GM12878 (cell line): ENCODE data around the gene UST. TPM values are rescaled to one million over a fixed set of nuclear protein-coding genes. Genes with fewer than 3 reads are reported as not detected.

Source experiments
- BHLHE40 ChIP-seq, 2 experiments: fragments of 450-650 bp in 1 of 2; IDR thresholded peaks; 2 replicates each; pipeline ENCODE4 v1.6.1; 2011 to 2017; ENCODE audit warnings: low read depth in 2 of 2, borderline replicate concordance in 1 of 2, improper control_type of control experiment in 1 of 2, low read length in 1 of 2, mild to moderate bottlenecking in 1 of 2
- CBX3 ChIP-seq: fragments of 200-600 bp; sonication (generic); IDR thresholded peaks from 2 replicates; pipeline ENCODE4 v1.6.1; 2016; ENCODE audit warnings: low read depth, borderline replicate concordance
- CBX5 ChIP-seq: sonication (generic); IDR thresholded peaks from 2 replicates; pipeline ENCODE4 v1.6.1; 2016; ENCODE audit warnings: low read depth, moderate library complexity, mild to moderate bottlenecking, inconsistent platforms
- EP300 ChIP-seq, 2 experiments: fragments of 150-350 bp in 1 of 2; IDR thresholded peaks; 2 replicates each; pipeline ENCODE4 v1.6.1; 2011 to 2012; ENCODE audit warnings: low read depth in 2 of 2, low read length in 2 of 2, borderline replicate concordance in 1 of 2, improper control_type of control experiment in 1 of 2, inconsistent platforms in 1 of 2; ENCODE audit not compliant: control insufficient read depth in 1 of 2
- LARP7 ChIP-seq: fragments of 450-650 bp; IDR thresholded peaks from 2 replicates; pipeline ENCODE4 v1.6.1; 2017; ENCODE audit warnings: mild to moderate bottlenecking
- NR2C2 ChIP-seq: IDR thresholded peaks from 2 replicates; pipeline ENCODE4 v1.6.1; 2011; ENCODE audit warnings: borderline replicate concordance, low read depth; ENCODE audit not compliant: control insufficient read depth, insufficient read length
- POLR2AphosphoS2 ChIP-seq: IDR thresholded peaks from 2 replicates; pipeline ENCODE4 v1.6.1; 2011; ENCODE audit warnings: low read depth, mild to moderate bottlenecking, low read length, improper control_type of control experiment, moderate library complexity
- SP1 ChIP-seq: IDR thresholded peaks from one replicate; pipeline ENCODE4 v1.6.1; 2011; ENCODE audit warnings: low read depth, low read length
- SPI1 ChIP-seq: IDR thresholded peaks from 2 replicates; pipeline ENCODE4 v1.6.1; 2011; ENCODE audit warnings: low read depth, mild to moderate bottlenecking, low read length, moderate library complexity, borderline replicate concordance; ENCODE audit not compliant: insufficient read depth
- SREBF1 ChIP-seq: IDR thresholded peaks from 2 replicates; pipeline ENCODE4 v1.6.1; 2012; ENCODE audit warnings: mild to moderate bottlenecking, low read length
- SREBF2 ChIP-seq: IDR thresholded peaks from 2 replicates; pipeline ENCODE4 v1.6.1; 2012; ENCODE audit warnings: mild to moderate bottlenecking, low read length
- YY1 ChIP-seq: IDR thresholded peaks from 2 replicates; pipeline ENCODE4 v1.6.1; 2011; ENCODE audit warnings: low read depth, mild to moderate bottlenecking, low read length
- ZNF384 ChIP-seq: IDR thresholded peaks from 2 replicates; pipeline ENCODE4 v1.6.1; 2012; ENCODE audit warnings: low read depth, mild to moderate bottlenecking, low read length, improper control_type of control experiment, borderline replicate concordance
- ZNF622 ChIP-seq: fragments of 450-650 bp; IDR thresholded peaks from 2 replicates; pipeline ENCODE4 v1.6.1; 2017; ENCODE audit warnings: mild to moderate bottlenecking, inconsistent platforms
- ZZZ3 ChIP-seq: IDR thresholded peaks from 2 replicates; pipeline ENCODE4 v1.6.1; 2011; ENCODE audit warnings: low read depth; ENCODE audit not compliant: control insufficient read depth, insufficient read length
- polyA plus RNA-seq, 11 experiments: library from polyadenylated mRNA; depleted of rRNA in 4 of 11; unstranded in 6 of 11; stranded (reverse) in 5 of 11; fragments of >200 nt; fragmentation: Nextera tagmentation in 4 of 11; fragmentation: Illumina TruSeq in 1 of 11; extraction: Ambion mirVana in 4 of 11; extraction: Trizol in 1 of 11; gene quantifications; 1 replicate in 1 of 11; 2 replicates in 10 of 11; pipeline versions ENCODE4 v1.2.1 to v1.2.3, GENCODE V29; 2011 to 2016; ENCODE audit warnings: inconsistent platforms in 2 of 11, missing spikeins in 2 of 11, low read depth in 1 of 11
- total RNA-seq, 4 experiments: library from RNA; depleted of rRNA in 3 of 4; stranded (reverse); fragments of >200 nt in 3 of 4; fragmentation: Illumina TruSeq in 1 of 4; extraction: Trizol in 1 of 4; gene quantifications; 2 replicates each; pipeline versions ENCODE4 v1.2.1 to v1.2.3, GENCODE V29; 2013 to 2021
- TF ChIP-seq, protein P1 (sequence below): fragments of 450-650 bp; IDR thresholded peaks from 2 replicates; pipeline ENCODE4 v1.6.1; 2014; ENCODE audit warnings: mild to moderate bottlenecking
- TF ChIP-seq, protein P2 (sequence below): fragments of 450-650 bp; formaldehyde crosslinking; IDR thresholded peaks from 2 replicates; pipeline ENCODE4 v1.4.0; 2022; ENCODE audit warnings: mild to moderate bottlenecking, moderate library complexity
- TF ChIP-seq, protein P3 (sequence below): fragments of 450-650 bp; IDR thresholded peaks from 2 replicates; pipeline ENCODE4 v1.6.1; 2016; ENCODE audit warnings: mild to moderate bottlenecking, moderate library complexity, borderline replicate concordance

Gene UST
- total and polyA plus RNA-seq, 10 of the 15 experiments (the other 5 are each of a cell fraction or from before 2014, with no cell fraction given): 0.74 to 43.3 (median 2.2) TPM

DNA sequence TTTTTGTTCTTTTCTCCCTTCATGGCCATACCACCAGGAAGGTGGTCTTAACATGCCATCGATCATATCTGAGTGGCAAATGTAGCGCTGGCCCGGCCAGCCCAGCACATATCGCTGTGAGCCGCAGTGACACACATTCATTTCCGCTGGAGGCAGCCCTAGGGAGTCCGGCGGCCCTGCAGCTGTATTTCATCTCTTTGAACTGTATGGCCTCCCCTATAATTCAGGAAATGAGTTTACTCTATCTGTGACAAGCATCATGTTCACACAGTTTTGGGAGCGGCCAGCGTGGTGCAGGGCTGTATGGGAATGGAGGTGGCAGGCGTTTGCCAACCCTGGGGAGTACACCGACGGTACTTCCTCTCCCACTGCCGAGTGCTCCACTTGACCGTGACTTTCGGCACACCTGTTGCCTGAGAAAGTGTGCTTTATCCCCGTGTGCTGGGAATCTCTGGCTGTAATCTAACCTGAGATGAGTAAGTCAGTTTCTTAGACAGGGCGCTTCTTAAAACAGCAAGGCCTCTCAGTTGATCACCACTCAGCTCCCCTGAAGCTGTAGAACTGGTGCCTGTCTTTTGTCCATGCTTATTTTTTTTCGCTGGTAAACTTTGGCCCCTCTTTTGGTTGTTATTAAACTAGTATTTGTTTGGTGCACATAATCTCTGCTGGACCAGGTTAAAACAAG is 313.6 kb downstream of the UST start (continued):
- TF ChIP-seq ZZZ3 (no peak), EP300 (IDR thresholded peaks at IDR 0.05; ENCODE audit: borderline replicate concordance in 1 of 2, control insufficient read depth in 1 of 2, low read depth in 2 of 2, low read length in 2 of 2) (peak; percentile 47 to 66; a peak in 2 of 4 replicates), ZNF384 (no peak), YY1 (peak; percentile 32; the same call in 1 of the 2 replicates), POLR2AphosphoS2 (no peak), SPI1 (peak; percentile 60; the same call in 1 of the 2 replicates), NR2C2 (no peak), SP1 (no peak), SREBF1 (no peak), ZNF622 (no peak), CBX5 (no peak), BHLHE40 (IDR thresholded peaks at IDR 0.05; ENCODE audit: borderline replicate concordance in 1 of 2, low read depth in 2 of 2, low read length in 1 of 2) (peak; percentile 79 to 87), CBX3 (no peak), LARP7 (peak; percentile 77; the same call in 1 of the 2 replicates), SREBF2 (no peak)
- TF ChIP-seq, protein P1, sequence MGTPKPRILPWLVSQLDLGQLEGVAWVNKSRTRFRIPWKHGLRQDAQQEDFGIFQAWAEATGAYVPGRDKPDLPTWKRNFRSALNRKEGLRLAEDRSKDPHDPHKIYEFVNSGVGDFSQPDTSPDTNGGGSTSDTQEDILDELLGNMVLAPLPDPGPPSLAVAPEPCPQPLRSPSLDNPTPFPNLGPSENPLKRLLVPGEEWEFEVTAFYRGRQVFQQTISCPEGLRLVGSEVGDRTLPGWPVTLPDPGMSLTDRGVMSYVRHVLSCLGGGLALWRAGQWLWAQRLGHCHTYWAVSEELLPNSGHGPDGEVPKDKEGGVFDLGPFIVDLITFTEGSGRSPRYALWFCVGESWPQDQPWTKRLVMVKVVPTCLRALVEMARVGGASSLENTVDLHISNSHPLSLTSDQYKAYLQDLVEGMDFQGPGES: no peak
- TF ChIP-seq, protein P2, sequence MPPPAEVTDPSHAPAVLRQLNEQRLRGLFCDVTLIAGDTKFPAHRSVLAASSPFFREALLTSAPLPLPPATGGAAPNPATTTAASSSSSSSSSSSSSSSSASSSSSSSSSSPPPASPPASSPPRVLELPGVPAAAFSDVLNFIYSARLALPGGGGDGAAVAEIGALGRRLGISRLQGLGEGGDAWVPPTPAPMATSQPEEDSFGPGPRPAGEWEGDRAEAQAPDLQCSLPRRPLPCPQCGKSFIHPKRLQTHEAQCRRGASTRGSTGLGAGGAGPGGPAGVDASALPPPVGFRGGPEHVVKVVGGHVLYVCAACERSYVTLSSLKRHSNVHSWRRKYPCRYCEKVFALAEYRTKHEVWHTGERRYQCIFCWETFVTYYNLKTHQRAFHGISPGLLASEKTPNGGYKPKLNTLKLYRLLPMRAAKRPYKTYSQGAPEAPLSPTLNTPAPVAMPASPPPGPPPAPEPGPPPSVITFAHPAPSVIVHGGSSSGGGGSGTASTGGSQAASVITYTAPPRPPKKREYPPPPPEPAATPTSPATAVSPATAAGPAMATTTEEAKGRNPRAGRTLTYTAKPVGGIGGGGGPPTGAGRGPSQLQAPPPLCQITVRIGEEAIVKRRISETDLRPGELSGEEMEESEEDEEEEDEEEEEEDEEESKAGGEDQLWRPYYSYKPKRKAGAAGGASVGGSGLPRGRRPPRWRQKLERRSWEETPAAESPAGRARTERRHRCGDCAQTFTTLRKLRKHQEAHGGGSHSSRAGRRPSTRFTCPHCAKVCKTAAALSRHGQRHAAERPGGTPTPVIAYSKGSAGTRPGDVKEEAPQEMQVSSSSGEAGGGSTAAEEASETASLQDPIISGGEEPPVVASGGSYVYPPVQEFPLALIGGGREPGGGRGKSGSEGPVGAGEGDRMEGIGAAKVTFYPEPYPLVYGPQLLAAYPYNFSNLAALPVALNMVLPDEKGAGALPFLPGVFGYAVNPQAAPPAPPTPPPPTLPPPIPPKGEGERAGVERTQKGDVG (CRISPR knock-in tag): no peak
- TF ChIP-seq, protein P3, sequence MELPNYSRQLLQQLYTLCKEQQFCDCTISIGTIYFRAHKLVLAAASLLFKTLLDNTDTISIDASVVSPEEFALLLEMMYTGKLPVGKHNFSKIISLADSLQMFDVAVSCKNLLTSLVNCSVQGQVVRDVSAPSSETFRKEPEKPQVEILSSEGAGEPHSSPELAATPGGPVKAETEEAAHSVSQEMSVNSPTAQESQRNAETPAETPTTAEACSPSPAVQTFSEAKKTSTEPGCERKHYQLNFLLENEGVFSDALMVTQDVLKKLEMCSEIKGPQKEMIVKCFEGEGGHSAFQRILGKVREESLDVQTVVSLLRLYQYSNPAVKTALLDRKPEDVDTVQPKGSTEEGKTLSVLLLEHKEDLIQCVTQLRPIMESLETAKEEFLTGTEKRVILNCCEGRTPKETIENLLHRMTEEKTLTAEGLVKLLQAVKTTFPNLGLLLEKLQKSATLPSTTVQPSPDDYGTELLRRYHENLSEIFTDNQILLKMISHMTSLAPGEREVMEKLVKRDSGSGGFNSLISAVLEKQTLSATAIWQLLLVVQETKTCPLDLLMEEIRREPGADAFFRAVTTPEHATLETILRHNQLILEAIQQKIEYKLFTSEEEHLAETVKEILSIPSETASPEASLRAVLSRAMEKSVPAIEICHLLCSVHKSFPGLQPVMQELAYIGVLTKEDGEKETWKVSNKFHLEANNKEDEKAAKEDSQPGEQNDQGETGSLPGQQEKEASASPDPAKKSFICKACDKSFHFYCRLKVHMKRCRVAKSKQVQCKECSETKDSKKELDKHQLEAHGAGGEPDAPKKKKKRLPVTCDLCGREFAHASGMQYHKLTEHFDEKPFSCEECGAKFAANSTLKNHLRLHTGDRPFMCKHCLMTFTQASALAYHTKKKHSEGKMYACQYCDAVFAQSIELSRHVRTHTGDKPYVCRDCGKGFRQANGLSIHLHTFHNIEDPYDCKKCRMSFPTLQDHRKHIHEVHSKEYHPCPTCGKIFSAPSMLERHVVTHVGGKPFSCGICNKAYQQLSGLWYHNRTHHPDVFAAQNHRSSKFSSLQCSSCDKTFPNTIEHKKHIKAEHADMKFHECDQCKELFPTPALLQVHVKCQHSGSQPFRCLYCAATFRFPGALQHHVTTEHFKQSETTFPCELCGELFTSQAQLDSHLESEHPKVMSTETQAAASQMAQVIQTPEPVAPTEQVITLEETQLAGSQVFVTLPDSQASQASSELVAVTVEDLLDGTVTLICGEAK: no peak
